Large intestine (tissue), 3 donors: ENCODE results near the gene KRTAP17-1. TPM values are rescaled to one million over a fixed set of nuclear protein-coding genes. Genes with fewer than 3 reads are reported as not detected.

Source experiments
- DNase-seq, 2 donors: peaks; one replicate each; pipeline versions ENCODE4 v3.0.0 to v3.0.0-alpha.2; 2013
- H3K27ac ChIP-seq: one replicate; pipeline ENCODE4 v1.5.1; 2013; ENCODE audit warnings: low read length
- H3K27me3 ChIP-seq: 2 replicates; pipeline ENCODE4 v1.6.1; 2013; ENCODE audit warnings: low read length; ENCODE audit not compliant: control insufficient read depth, insufficient read depth
- H3K36me3 ChIP-seq: 2 replicates; pipeline ENCODE4 v1.6.1; 2013; ENCODE audit warnings: low read length; ENCODE audit not compliant: control insufficient read depth, insufficient read depth
- H3K4me1 ChIP-seq: one replicate; pipeline ENCODE4 v1.6.1; 2013; ENCODE audit warnings: low read length; ENCODE audit not compliant: control insufficient read depth, insufficient read depth
- H3K4me3 ChIP-seq: one replicate; pipeline ENCODE4 v1.5.1; 2013; ENCODE audit warnings: low read length
- H3K9me3 ChIP-seq: one replicate; pipeline ENCODE4 v1.6.1; 2013; ENCODE audit warnings: mild to moderate bottlenecking, low read depth, low read length, moderate library complexity; ENCODE audit not compliant: control insufficient read depth
- WGBS: methylation state at CpG from one replicate; pipeline ENCODE4 v1.1.5; 2013; ENCODE audit warnings: low lambda C conversion rate; ENCODE audit not compliant: insufficient coverage; 5-methylcytosine and 5-hydroxymethylcytosine counted together
- polyA plus RNA-seq: library from polyadenylated mRNA; unstranded; fragments of 120-200 nt; gene quantifications from one replicate; pipeline ENCODE4 v1.2.1, GENCODE V29; 2013

The KRTAP17-1 gene
- polyA plus RNA-seq, 1 donor = 0.07 TPM

DNA sequence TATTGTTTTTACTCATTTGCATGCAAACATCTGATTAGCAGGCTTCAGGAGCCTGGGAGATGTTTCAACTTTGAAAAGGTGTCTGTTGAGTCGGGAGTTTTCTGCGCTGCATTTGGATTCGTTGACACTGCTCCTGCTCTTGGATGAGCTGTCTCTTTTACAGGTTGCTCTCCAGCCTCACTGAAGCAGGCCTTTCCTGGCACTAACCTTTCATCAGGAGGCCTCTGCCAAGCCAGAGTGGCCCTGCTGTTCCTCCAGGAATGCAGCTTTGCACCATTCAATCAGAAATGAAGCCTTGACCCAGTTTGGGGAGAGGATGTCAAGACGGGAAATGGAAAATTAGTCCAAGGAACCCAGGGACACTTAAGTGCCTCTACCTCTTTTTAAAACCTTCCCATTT is 12.5 kb downstream of the KRTAP17-1 start:
- Histone ChIP-seq H3K4me3 (no peak overlapping the region), H3K27ac (no peak overlapping the region), H3K4me1 (no peaks in the 10 kb centered on the region), H3K36me3 (no peaks in the 10 kb centered on the region), H3K27me3 (peaks cover 6% of the 10 kb centered on the region), H3K9me3 (no peaks in the 10 kb centered on the region)
- no peak for DNase-seq
- no CpG with 5 or more reads among the region's 4 CpGs for WGBS

DNA sequence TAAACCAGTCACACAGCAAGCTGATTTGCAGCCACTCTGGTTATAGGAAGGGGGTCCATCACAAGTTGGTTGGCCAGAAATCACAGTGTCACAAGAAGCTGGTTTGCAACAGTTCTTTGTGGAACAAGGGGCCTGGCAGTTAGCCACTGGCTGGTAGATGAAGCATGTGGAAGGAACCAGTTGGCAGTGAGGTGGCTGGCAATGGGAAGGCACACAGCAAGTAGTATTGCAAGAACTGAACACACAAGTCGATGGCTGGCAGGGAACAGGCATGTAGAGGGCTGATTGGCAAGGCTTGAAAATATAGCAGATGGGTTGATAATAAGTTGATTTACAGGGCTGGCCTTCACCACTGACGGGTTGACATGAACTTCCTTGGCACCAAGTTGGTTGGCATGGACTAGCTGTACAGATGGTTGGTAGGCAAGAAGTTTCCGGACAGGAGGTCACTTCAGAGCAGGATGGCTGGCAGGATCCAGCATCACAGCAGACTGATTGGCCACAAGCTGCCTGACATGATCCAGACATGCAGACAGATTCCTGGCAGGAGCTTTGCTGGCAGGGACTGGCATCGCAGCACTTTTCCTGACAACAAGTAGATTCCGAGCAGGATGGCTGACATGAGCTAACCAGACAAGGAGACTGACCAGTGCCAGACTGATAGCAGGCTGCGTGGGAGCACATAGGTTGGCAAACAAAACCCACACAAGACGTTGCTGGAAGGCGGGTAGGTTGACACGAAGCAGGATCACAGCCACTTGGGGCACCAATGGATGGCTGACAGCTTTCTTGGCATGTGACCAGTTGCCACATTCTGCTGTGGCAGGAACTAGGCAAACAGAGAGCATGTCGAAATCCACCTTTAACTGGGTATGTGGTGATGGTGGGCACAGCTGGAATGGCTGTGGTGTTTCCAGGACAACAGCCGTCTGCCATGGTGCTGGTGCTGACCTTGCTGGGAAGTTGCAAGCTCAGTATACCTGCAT is 13.3 kb downstream of the KRTAP17-1 start, which contains the start of gene KRTAP29-1:
KRTAP29-1 (minus strand) TSS at position 936 of the 986 bp plus-strand sequence; CDS start at position 936, 0 bp downstream.
- peaks cover 8% of the 10 kb centered on the region for H3K27me3 ChIP-seq
- H3K4me3 ChIP-seq = no peak within 1 kb of the TSS
- no peaks in the 10 kb centered on the region for H3K9me3 ChIP-seq
- H3K27ac ChIP-seq = no peak within 1 kb of the TSS
- WGBS = no CpG with 5 or more reads among the region's 11 CpGs
- DNase-seq = no peak
- H3K4me1 ChIP-seq = no peaks in the 10 kb centered on the region
- no peaks in the 10 kb centered on the region for H3K36me3 ChIP-seq

DNA sequence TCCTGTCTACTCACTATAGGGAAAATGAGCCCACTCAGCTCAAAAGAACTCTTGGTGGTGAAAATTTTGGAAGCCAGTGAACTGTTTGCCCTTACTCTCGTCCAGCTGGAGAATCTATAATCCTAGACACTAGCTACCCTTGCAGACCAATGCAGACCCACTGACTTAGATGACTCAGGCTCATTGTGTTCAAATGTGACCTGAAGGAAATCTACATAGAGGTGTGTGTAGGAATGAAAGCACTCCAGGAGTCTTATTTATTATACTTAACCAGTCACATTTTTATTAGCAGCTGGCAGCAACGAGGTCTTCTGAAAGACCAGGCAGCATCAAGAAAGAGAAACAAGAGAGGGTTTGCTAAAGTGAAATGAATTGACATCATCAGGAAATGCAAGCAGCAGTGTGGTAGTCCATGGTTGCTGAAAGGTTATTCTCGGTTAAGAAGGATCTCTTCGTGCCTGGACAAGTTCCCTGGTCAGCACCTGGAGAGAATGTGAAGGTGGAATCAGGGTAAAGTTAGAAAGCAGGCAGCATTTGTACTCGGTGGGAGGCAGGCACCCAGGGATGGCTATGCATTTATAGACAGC is 14.2 kb downstream of the KRTAP17-1 start:
- DNase-seq = no peak
- Histone ChIP-seq H3K36me3 (no peaks in the 10 kb centered on the region), H3K27me3 (peaks cover 8% of the 10 kb centered on the region), H3K4me3 (no peak overlapping the region), H3K27ac (no peak overlapping the region), H3K9me3 (no peaks in the 10 kb centered on the region), H3K4me1 (no peaks in the 10 kb centered on the region)
- no CpG with 5 or more reads among the region's 5 CpGs for WGBS

DNA sequence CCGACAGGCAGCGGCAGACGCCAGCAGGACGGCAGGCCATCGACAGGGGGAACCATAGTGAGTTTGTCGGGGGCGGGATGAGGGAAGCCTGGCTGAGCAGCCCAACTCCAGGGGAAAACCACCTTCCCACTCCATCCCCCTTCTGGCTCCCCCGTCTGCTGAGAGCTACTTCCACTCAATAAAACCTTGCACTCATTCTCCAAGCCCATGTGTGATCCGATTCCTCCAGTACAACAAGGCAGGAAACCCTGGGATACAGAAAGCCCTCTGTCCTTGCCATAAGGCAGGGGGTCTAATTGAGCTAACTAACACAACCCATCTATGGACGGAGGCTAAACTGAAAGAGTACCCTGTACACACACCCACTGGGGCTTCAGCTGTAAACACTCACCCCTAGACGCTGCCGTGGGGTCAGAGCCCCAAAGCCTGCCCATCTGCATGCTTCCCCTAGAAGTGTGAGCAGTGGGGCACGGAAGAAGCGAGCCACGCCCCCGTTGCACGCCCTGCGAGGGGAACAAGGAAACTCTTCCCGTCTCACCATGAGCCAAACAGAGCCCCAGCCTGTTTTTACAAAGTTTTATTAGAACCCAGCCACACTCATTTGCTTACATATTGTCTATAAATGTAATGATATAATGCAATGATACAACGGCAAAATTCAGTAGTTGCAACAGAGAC is 16.9 kb downstream of the KRTAP17-1 start:
- peaks cover 8% of the 10 kb centered on the region for H3K27me3 ChIP-seq
- H3K4me1 ChIP-seq = no peaks in the 10 kb centered on the region
- WGBS = 94% methylated on average over 5 of the region's 20 CpGs

DNA sequence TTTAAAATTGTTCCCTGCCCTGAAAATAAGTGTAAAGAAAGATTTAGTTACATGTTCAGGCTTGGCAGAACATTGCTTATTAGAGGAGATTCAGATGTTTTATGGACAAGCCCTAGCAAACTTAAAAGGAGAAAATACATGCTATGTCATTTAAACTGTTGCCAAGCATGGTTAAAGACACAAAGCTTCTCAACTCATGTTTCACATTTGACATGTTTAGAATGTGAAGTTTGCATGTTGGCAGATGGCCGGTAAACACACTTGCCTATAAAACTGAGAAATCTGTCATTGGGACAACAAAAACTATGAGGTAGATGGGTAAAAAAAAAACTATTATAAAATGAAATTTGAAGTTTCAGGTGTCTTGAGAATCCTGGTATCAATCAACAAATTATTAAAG is 18.7 kb downstream of the KRTAP17-1 start:
- Histone ChIP-seq H3K4me1 (no peaks in the 10 kb centered on the region), H3K4me3 (no peak overlapping the region), H3K27me3 (peaks cover 6% of the 10 kb centered on the region), H3K9me3 (no peaks in the 10 kb centered on the region), H3K27ac (no peak overlapping the region), H3K36me3 (no peaks in the 10 kb centered on the region)
- WGBS = 100% methylated on average over 1 of the region's 1 CpG
- no peak for DNase-seq

More for the DNA sequence above, 16.9 kb downstream of the KRTAP17-1 start:
- no peak overlapping the region for H3K27ac ChIP-seq
- H3K4me3 ChIP-seq = no peak overlapping the region
- DNase-seq = no peak
- H3K36me3 ChIP-seq = no peaks in the 10 kb centered on the region
- no peaks in the 10 kb centered on the region for H3K9me3 ChIP-seq

DNA sequence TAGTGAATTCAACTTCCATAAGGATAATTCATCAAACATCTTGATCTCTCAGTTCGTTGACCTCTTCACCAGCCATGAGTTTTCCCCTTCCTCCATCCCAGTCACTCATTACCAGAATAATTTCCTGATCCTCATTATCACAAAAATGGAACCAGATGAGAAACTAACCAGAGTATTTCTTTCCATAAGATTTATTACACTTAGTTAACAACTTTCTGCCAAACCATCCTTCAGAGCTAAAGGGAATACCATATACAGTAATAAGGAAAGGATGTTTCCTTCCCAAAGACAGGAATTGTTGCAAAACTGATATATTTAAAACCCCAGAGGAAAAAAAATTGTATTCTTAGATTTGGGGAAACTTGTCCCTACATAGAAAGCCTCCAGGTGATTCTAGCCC is 21.5 kb downstream of the KRTAP17-1 start:
- WGBS = 100% methylated on average over 1 of the region's 1 CpG
- H3K27ac ChIP-seq = no peak overlapping the region

DNA sequence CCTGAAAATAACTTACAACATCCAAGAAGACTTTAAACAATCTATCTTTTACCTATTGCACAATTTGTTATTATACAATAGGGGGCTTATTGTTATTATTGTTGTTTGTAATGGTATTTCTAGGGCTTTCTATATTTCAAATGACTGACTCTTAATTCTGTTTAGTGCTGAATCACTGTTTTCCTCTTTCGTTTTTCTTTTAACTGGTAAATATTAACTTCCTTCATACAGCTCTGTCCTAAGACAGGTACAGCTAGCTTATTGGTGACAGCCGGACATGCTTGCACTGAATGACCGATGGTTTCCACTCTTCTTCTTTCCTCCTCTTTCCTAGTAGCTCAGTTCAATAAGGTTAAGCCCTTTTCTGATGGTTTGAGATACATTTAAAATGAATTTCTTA is 28.5 kb downstream of the KRTAP17-1 start:
- 75% methylated on average over 3 of the region's 3 CpGs for WGBS
- DNase-seq = no peak
- no peak overlapping the region for H3K4me3 ChIP-seq
- no peaks in the 10 kb centered on the region for H3K4me1 ChIP-seq
- H3K9me3 ChIP-seq = no peaks in the 10 kb centered on the region
- H3K36me3 ChIP-seq = no peaks in the 10 kb centered on the region
- no peak overlapping the region for H3K27ac ChIP-seq
- H3K27me3 ChIP-seq = peaks cover 8% of the 10 kb centered on the region

More for the DNA sequence above, 21.5 kb downstream of the KRTAP17-1 start:
- no peaks in the 10 kb centered on the region for H3K4me1 ChIP-seq
- peaks cover 3% of the 10 kb centered on the region for H3K27me3 ChIP-seq
- H3K9me3 ChIP-seq = no peaks in the 10 kb centered on the region
- no peak for DNase-seq
- no peak overlapping the region for H3K4me3 ChIP-seq
- no peaks in the 10 kb centered on the region for H3K36me3 ChIP-seq

DNA sequence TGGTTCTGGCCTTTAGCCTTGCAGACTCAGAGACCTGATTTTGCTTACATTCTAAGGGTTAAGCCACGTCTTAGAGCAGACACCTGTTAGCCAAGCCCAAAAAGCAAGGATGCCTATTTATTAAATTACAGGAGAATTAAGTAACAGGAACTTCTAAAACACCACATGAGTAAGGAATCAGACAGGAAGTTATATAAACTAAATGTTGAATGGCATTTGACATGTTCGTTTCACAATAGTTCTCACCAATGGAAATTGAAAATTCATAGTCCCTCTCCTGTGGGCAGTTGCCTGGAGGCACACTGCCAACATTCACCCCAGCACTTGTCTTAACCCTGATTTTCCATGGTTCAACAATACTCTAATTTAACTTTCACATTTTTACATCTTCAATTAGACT is 31.0 kb downstream of the KRTAP17-1 start:
- Histone ChIP-seq H3K36me3 (no peaks in the 10 kb centered on the region), H3K27ac (no peak overlapping the region), H3K27me3 (peaks cover 11% of the 10 kb centered on the region), H3K4me3 (no peak overlapping the region), H3K4me1 (no peaks in the 10 kb centered on the region), H3K9me3 (no peaks in the 10 kb centered on the region)
- no peak for DNase-seq
- no CpG with 5 or more reads among the region's 2 CpGs for WGBS

DNA sequence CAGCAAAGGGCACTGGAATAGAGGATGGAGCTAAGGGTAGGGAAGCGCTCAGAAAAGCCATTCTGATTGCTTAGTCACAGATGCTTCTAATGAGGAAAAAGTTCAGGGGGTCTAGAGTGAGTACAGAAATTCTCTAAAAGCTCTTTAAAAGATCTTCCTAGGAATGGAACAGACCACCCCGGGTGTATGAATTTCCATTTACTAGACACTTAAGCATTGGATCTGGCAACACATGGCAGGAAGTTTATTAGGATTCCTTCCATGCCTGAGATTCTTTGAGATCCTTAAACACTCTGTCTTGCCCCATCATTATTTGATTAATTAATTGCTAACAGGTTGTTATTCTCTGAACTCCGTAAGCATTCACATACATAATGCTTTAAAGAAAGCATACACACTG is 31.5 kb downstream of the KRTAP17-1 start:
- WGBS = no CpG with 5 or more reads among the region's 3 CpGs

More for the DNA sequence above, 31.5 kb downstream of the KRTAP17-1 start:
- H3K4me3 ChIP-seq = no peak overlapping the region
- peaks cover 11% of the 10 kb centered on the region for H3K27me3 ChIP-seq
- H3K4me1 ChIP-seq = no peaks in the 10 kb centered on the region
- H3K27ac ChIP-seq = no peak overlapping the region
- H3K9me3 ChIP-seq = no peaks in the 10 kb centered on the region
- DNase-seq = no peak
- H3K36me3 ChIP-seq = no peaks in the 10 kb centered on the region
